Suprapubic skin (tissue), 4 donors: ENCODE results near the gene BTBD18.

Experiments used
- EP300 ChIP-seq: sonication (generic); formaldehyde crosslinking; IDR thresholded peaks from one replicate; pipeline ENCODE4 v1.6.1; 2017; ENCODE audit warnings: antibody characterized with exemption
- POLR2A ChIP-seq, 2 donors: fragments of 450-650 bp; IDR thresholded peaks; one replicate each; pipeline ENCODE4 v1.6.1; 2017; ENCODE audit warnings: antibody characterized with exemption in 2 of 2, mild to moderate bottlenecking in 2 of 2, moderate library complexity in 2 of 2
- POLR2AphosphoS5 ChIP-seq, 3 donors: sonication (generic); formaldehyde crosslinking; IDR thresholded peaks; one replicate each; pipeline ENCODE4 v1.6.1; 2017; ENCODE audit warnings: antibody characterized with exemption in 3 of 3
- TF ChIP-seq, protein P1 (sequence below), 2 donors: fragments of 200-600 bp in 1 of 2; fragments of 450-650 bp in 1 of 2; sonication (generic) in 1 of 2; IDR thresholded peaks; one replicate each; pipeline ENCODE4 v1.5.1; 2016 to 2019; ENCODE audit warnings: antibody characterized with exemption in 2 of 2, mild to moderate bottlenecking in 1 of 2, moderate library complexity in 1 of 2

GRCh38 chr11:57793351-57794115 is 41.9 kb upstream of the BTBD18 start:
- TF ChIP-seq POLR2A (IDR thresholded peaks at IDR 0.05) (no peak), EP300 (no peak), POLR2AphosphoS5 (IDR thresholded peaks at IDR 0.05) (no peak)
- TF ChIP-seq, protein P1, sequence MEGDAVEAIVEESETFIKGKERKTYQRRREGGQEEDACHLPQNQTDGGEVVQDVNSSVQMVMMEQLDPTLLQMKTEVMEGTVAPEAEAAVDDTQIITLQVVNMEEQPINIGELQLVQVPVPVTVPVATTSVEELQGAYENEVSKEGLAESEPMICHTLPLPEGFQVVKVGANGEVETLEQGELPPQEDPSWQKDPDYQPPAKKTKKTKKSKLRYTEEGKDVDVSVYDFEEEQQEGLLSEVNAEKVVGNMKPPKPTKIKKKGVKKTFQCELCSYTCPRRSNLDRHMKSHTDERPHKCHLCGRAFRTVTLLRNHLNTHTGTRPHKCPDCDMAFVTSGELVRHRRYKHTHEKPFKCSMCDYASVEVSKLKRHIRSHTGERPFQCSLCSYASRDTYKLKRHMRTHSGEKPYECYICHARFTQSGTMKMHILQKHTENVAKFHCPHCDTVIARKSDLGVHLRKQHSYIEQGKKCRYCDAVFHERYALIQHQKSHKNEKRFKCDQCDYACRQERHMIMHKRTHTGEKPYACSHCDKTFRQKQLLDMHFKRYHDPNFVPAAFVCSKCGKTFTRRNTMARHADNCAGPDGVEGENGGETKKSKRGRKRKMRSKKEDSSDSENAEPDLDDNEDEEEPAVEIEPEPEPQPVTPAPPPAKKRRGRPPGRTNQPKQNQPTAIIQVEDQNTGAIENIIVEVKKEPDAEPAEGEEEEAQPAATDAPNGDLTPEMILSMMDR (IDR thresholded peaks at IDR 0.05), result no peak
